C4-2B (cell line): ENCODE data around the gene CERKL.

Source experiments
- H3K27ac ChIP-seq: fragments of 450-650 bp; 2 replicates; pipeline ENCODE4 v1.5.1; 2017
- CTCF ChIP-seq: fragments of 450-650 bp; conservative IDR thresholded peaks from 2 replicates; pipeline ENCODE4 v1.5.1; 2017; ENCODE audit warnings: mild to moderate bottlenecking
- ZFX ChIP-seq: fragments of 450-650 bp; IDR thresholded peaks from 2 replicates; pipeline ENCODE4 v1.6.1; 2017

CERKL gene

GRCh38 chr2:181553244-181553643 lies 103.7 kb downstream of the CERKL start:
- TF ChIP-seq ZFX = no peak
- TF ChIP-seq CTCF = no peak
- H3K27ac ChIP-seq = no peak overlapping the region

GRCh38 chr2:181552808-181553207 lies 104.1 kb downstream of the CERKL start:
- no peak for TF ChIP-seq ZFX
- TF ChIP-seq CTCF = no peak
- no peak overlapping the region for H3K27ac ChIP-seq

- H3K27ac ChIP-seq = no peak overlapping the region
- no peak for TF ChIP-seq CTCF
- TF ChIP-seq ZFX = no peak
These were observed 110.8 kb downstream of the CERKL start for GRCh38 chr2:181546086-181546485.

- TF ChIP-seq ZFX (no peak), CTCF (no peak)
- H3K27ac ChIP-seq = no peak overlapping the region
These were observed 114.7 kb downstream of the CERKL start for GRCh38 chr2:181542170-181542569.

- TF ChIP-seq CTCF = no peak
- TF ChIP-seq ZFX = no peak
These were observed 116.5 kb downstream of the CERKL start for GRCh38 chr2:181540421-181540820.

GRCh38 chr2:181536730-181537129 lies 120.2 kb downstream of the CERKL start:
- H3K27ac ChIP-seq = no peak overlapping the region
- TF ChIP-seq ZFX (no peak), CTCF (no peak)

More at GRCh38 chr2:181540421-181540820, 116.5 kb downstream of the CERKL start:
- H3K27ac ChIP-seq = no peak overlapping the region

GRCh38 chr2:181528441-181528840 lies 128.5 kb downstream of the CERKL start:
- TF ChIP-seq ZFX = no peak
- TF ChIP-seq CTCF = no peak
- no peak overlapping the region for H3K27ac ChIP-seq
